GM19238 (cell line): ENCODE data around the gene NDC1.
"Not testable (repeated sequence)": the region's sequence is repeated elsewhere in the genome, so short reads cannot be mapped to it uniquely, and the experiment has no call there.

Experiments used
- DNase-seq: peaks from one replicate; pipeline ENCODE4 v3.0.0; 2011; ENCODE audit warnings: low spot score; ENCODE audit not compliant: insufficient read length

The NDC1 gene

GRCh38 chr1:53826367-53826766, 11.7 kb downstream of the NDC1 start:
- DNase-seq, result no peak

DNA sequence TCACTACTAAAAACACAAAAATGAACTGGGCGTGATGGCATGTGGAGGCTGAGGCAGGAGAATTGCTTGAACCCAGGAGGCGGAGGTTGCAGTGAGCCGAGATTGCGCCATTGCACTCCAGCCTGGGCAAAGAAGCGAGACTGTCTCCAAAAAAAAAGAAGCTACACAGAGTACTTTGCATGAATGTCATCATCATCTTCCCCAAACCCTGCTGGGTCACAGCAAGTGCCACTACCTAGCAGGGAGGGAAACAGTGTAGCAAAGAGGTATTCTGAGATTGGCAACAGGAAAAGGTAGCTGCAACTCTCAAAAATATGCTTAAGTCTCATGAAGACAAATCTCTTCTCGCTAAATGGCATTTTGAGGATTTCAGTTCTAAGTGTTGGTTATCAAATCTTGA, 12.8 kb downstream of the NDC1 start:
- no peak for DNase-seq

- no peak for DNase-seq
Measured at GRCh38 chr1:53822931-53823330, 15.2 kb downstream of the NDC1 start.

DNA sequence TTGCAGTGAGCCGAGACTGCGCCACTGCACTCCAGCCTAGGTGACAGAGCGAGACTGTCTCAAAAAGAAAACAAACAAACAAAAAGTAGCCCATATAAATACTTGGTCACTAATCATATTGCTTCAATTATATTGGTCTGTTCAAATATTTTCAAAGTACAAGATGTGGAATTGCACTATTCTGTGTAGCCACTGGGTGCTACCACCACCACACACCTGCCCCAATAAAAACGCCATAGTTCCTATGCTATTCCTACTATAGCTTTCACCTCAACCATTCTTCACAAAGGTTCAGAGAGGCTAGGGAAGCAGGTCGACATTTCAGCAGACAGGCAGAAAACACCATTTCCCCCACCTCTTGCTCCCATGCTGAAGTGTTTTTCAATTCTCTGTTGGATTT, 16.7 kb downstream of the NDC1 start:
- no peak for DNase-seq

DNA sequence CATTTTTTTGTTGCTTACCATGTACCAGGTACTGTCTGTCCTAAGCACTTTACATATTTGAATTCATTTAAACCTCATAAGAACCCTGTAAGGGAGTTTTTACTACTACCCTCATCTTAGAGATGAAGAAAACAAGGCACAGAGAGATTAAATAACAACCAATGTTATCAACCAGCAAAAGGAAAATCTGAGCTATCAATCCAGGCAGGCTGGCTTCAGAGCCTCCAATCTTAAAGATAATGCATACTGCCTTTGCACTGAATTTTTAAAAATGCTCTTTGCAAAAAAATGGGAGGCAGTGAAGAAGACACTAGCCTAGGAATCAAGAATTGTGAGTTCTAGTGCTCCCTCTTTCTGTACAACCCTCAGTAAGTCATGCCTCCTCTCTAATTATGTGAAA, 18.7 kb downstream of the NDC1 start:
- DNase-seq, result no peak

DNA sequence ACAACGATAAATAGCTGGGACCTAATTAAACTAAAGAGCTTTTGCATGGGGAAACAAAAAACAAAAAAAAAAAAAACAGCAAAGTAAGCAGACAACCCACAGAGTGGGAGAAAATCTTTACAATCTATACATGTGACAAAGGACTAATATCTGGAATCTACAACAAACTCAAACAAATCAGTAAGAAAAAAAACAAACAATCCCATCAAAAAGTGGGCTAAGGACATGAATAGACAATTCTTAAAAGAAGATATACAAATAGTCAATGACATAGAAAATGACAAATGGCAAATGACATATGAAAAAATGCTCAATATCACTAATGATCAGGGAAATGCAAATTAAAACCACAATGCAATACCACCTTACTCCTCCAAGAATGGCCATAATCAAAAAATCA, 21.5 kb downstream of the NDC1 start:
- not testable (repeated sequence) for DNase-seq

- DNase-seq, result not testable (repeated sequence)
Measured at GRCh38 chr1:53815484-53815883, 22.6 kb downstream of the NDC1 start.

- no peak for DNase-seq
Measured at GRCh38 chr1:53811414-53811851, 26.7 kb downstream of the NDC1 start.

- no peak for DNase-seq
Measured at GRCh38 chr1:53810497-53810896, 27.6 kb downstream of the NDC1 start.

DNA sequence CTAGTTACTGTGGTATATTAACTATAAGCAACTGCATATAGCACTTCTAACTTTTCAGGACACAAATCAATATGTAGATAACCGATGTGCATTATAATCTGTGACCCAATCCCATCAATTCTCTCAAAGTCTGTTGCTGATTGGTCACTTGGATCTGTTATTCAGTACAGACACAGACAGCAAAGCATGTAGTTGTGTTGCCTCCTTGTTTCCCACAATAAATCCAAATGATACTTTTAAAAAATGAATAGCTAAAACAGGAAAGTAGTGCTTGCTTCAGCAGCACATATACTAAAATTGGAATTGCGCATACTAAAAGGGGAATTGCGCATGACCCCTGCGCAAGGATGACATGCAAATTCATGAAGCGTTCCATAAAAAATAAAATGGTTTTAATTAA, 28.1 kb downstream of the NDC1 start:
- DNase-seq, result no peak

GRCh38 chr1:53807916-53808315, 30.2 kb downstream of the NDC1 start:
- no peak for DNase-seq

DNA sequence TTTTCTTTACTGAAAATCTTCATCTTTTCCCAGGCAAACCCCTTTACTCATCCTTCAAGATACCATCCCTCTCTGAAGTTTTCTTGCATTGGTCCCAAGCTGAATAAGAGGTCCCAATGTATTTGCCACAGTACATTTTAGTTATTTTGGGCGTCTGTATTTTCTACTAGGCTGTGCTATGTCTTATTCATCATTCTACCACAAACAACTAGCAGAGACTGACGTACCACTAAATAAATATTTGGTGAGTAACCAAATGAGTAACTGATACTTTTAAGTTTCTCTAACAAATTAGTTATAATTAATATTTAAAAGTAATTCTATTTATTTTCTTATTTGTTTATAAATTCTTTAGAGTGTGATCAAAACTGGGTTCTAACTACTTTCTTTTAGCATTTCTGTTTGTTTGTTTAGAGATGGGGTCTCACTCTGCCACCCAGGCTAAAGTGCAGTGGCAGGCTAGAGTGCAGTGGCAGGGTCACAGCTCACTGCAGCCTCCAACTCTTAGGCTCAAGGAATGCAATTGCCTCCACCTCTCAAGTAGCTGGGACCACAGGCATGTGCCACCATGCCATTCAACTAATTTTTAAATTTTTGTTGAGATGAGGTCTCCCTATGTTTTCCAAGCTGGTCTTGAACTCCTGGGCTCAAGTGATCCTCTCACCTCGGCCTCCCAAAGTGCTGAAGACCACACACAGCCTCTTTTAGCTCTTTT, 33.1 kb downstream of the NDC1 start:
- DNase-seq, result no peak

- DNase-seq, result no peak
Measured at GRCh38 chr1:53804181-53804580, 33.9 kb downstream of the NDC1 start.

GRCh38 chr1:53800621-53801020, 37.5 kb downstream of the NDC1 start:
- DNase-seq, result no peak

- DNase-seq, result no peak
Measured at GRCh38 chr1:53799141-53799540, 39.0 kb downstream of the NDC1 start.

GRCh38 chr1:53792806-53793205, 45.3 kb downstream of the NDC1 start:
- DNase-seq, result no peak

DNA sequence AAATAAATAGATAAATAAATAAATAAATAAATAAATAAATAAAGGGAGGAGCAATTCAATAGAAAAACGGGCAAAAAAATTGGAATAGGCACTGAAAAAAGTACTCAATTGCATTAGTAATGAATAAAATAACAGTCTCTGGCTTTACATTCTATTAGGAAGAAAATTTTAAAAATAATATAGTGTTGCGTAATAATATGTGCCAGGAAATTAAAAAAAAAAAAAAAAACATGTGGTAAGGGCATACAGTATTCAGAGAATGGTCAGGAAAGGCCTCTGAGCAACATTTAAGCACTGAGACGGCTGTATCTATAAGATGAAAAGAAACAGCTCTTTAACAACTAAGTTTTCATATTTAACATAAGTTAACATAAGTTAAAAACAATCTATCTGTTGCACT, 50.4 kb downstream of the NDC1 start:
- no peak for DNase-seq

GRCh38 chr1:53783056-53783455, 55.0 kb downstream of the NDC1 start:
- DNase-seq, result no peak

GRCh38 chr1:53781654-53782053, 56.4 kb downstream of the NDC1 start:
- DNase-seq, result no peak

DNA sequence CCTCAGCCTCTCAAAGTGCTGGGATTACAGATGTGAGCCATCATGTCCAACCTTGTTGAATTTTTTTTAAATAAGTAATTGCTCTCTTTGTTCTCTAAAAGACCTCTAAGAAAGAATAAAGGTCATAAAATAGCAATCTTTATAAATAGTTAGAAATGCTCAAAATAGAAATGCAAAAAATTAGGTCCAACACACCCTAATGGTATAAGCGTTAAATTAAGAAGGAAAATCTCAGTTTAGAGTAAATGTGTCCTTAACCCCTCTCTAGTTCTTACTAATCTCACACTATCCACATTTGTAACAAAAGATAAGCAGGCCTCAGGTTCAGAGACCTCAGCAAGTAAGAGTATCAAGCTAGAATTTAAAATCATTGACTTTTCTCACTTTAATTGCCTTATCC, 60.8 kb downstream of the NDC1 start:
- no peak for DNase-seq

- DNase-seq, result no peak
Measured at GRCh38 chr1:53771648-53772047, 66.4 kb downstream of the NDC1 start.

GRCh38 chr1:53769780-53770179, 68.3 kb downstream of the NDC1 start:
- DNase-seq, result no peak

DNA sequence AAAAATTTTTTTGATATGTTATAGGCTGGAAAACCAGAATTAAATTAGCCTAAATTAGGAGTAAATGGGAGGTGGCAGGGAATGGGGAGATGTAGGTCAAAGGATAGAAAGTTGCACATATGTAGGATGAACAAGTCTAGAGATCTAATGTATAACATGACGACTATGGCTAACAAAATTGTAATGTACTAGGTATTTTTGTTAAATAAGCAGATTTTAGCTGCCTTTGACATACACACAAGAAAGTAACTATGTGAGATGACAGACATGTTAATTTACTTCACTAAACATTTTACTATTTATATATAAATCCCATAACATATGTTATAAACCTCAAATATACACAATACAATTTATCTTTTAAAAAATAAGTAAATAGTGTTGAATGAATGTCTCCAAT, 68.9 kb downstream of the NDC1 start:
- no peak for DNase-seq
